Iris pigment epithelial cell (primary cell): ENCODE measurements around the gene PSMD8.
A peak's percentile ranks its signal among the peaks of the same experiment; 100 is the strongest.

Experiments used
- DNase-seq: peaks from one replicate; pipeline ENCODE4 v3.0.0-alpha.2; 2011; ENCODE audit warnings: low read depth

Gene PSMD8

GRCh38 chr19:38374332-38375097 is at the start of gene PSMD8:
PSMD8 (plus strand) TSS chr19:38374571; CDS start chr19:38374602, 31 bp downstream.
- DNase-seq = peak; percentile 99

GRCh38 chr19:38326591-38326990 is 47.8 kb upstream of the PSMD8 start:
- no peak for DNase-seq

DNA sequence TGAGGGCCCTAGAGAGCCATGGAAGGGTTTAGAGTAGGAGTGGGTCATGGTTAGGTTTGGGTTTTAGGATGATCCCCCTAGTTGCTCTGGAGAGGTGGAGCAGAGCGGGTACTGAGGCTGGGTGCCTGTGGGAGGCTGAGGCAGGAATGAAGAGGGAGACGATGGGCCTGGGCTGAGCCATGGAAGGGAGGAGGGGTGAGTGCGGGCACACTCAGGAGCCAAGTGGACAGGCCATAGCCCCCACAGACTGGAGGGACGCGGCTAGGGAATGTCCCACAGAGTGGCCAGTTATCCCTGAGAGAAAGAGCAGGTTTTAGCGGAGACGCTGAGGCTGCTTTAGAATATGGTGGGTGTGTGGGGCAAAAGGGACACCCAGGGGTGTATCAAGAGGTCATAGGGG is 44.7 kb upstream of the PSMD8 start:
- DNase-seq = no peak

GRCh38 chr19:38331728-38332127 is 42.6 kb upstream of the PSMD8 start:
- DNase-seq = no peak

- peak; percentile 18 for DNase-seq
Observed at GRCh38 chr19:38333245-38333644, 41.1 kb upstream of the PSMD8 start.

DNA sequence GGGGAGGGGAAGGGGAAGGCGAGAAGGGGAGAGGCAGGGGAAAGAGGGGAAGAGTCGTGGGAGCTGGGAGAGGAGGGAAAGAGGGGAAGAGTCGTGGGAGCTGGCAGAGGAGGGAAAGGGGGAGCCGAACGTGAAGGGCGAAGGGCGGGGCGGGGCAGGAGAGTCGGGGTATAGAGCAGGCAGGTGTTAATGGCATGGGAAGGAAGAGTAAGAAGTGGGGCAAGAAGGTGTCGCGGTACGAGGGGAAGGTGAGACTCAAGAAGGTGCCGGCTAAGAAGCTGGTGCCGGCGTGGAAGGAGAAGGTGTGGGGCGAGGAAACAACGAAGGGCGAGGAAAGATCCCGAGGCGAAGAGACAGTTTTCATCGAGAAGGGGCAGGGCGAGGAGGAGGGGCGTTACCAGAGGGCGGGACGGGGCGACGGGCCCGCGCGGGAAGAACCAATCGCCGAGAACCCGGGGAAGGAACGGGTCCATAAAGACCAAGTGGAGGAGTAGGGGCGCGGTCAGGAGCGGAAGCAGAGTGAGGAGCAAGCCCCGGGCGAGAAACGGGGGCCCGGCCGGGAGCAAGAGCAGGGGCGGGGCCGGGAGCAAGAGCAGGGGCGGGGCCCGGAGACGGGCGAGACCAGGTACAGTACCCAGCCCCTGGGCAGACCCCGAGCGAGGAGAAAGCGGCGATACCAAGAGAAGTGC is 38.3 kb upstream of the PSMD8 start:
- DNase-seq = peak; percentile 97

DNA sequence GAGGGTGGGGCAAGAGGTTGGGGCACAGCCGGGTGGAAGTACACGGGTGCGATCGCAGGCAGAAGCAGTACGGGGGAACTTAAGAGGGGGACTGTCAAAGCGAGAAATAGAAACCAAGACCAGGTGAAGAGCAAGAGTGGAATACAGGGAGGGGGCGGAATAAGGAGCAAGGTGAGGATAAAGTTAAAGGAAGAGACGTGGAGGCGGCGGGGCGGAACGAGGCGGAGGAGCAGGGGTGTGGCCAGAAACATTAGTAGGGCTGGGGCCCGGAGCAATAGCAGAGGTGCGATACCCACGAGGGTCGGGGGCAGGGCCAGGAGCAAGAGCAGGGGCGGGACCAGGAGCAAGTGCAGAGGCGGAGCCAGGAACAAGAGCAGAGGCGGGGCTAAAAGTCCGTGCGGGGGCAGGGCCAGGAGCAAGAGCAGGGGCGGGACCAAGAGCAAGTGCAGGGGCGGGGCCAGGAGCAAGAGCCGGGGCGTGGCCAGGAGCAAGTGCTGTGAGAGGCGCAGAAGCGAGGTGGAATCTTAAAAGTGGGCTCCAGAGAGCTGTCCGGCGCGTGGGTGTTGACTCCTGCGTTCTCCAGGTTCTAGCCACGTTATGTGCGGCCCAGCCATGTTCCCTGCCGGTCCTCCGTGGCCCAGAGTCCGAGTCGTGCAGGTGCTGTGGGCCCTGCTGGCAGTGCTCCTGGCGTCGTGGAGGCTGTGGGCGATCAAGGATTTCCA is 37.6 kb upstream of the PSMD8 start:
- peak; percentile 96 for DNase-seq

DNA sequence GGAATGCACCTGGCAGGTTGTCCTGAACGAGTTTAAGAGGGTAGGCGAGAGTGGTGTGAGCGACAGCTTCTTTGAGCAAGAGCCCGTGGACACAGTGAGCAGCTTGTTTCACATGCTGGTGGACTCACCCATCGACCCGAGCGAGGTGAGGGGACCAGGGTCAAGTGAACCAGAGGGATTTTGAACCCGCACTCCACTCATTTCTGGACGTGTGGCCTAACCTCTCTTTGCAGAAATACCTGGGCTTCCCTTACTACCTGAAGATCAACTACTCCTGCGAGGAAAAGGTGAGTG is 37.1 kb upstream of the PSMD8 start:
- DNase-seq = no peak

DNA sequence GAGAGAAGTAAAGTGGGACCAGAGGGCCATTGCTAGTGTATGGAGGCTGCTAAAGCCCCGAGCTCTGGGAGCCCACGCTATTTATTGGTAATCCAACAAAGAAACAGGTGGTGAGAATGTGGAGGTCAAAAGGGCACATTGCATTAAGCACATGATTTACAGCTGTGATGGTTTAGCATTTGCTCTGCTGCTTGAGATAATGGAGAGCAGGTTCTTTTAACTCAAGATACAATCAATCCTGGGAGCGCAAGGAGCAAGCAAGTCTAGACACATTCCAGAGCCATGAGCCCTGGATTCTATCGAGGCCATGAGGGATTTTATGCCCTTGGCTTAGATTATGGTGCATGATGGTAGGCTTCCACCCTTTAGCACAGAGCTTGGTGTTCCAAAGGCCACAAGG is 35.4 kb upstream of the PSMD8 start:
- peak; percentile 21 for DNase-seq

GRCh38 chr19:38340927-38341326 is 33.4 kb upstream of the PSMD8 start:
- no peak for DNase-seq

DNA sequence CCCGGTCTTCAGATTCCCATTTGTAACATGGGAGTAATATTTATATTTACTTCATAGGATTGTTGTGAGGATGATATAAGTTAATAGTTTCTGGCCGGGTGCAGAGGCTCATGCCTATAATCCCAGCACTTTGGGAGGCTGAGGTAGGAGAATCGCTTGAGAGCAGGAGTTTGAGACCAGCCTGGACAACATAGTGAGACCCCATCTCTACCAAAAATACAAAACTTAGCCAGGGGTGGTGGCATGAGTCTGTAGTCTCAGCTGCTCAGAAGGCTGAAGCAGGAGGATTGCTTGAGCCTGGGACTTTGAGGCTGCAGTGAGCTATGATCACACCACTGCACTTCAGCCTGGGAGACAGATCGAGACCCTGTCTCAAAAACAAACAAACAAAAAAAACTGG is 27.5 kb upstream of the PSMD8 start:
- no peak for DNase-seq

- no peak for DNase-seq
Observed at GRCh38 chr19:38350883-38351282, 23.5 kb upstream of the PSMD8 start.

DNA sequence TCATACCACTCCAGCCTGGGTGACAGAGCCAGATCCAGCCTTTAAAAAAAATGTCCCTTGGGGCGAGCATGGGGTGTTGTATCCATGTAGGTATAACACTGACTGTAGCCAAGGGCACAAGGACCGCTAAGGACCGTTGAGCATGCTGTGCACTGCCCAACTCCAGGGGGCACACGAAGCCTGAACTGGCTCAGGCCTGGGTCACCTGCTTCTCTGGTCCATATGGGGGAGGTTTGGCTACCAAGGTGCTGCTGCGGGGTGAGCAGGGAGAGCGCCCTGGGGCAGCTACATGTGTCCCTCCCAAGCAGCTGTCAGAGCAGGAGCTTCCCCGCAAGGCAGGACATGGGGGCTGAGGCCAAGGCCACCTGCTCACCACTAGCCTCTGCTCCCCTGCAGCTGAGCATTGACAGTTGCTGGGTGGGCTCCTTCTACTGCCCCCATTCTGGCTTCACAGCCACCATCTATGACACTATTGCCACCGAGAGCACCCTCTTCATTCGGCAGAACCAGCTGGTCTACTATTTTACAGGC is 22.4 kb upstream of the PSMD8 start:
- DNase-seq = no peak

DNA sequence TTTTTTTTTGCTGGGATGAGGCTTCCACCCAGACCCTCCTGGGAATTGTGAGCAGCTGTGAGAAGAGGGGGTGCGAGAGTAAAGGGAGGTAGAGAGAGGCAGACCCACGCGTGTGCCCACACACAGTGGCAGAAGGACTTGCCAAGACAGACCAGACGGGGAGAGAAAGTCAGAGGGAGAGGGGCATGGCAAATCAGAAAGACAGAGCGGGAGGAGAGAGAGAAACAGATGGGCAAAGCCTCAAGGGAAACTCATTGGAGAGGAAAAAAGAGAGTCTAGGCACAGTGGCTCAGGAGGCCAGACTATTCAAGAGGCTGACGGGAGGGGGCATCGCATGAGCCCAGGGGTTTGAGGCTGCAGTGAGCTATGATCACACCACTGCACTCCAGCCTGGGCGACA is 21.8 kb upstream of the PSMD8 start:
- no peak for DNase-seq

GRCh38 chr19:38355728-38356725 is 18.3 kb upstream of the PSMD8 start:
- DNase-seq = no peak

- DNase-seq = no peak
Observed at GRCh38 chr19:38358071-38358470, 16.3 kb upstream of the PSMD8 start.

DNA sequence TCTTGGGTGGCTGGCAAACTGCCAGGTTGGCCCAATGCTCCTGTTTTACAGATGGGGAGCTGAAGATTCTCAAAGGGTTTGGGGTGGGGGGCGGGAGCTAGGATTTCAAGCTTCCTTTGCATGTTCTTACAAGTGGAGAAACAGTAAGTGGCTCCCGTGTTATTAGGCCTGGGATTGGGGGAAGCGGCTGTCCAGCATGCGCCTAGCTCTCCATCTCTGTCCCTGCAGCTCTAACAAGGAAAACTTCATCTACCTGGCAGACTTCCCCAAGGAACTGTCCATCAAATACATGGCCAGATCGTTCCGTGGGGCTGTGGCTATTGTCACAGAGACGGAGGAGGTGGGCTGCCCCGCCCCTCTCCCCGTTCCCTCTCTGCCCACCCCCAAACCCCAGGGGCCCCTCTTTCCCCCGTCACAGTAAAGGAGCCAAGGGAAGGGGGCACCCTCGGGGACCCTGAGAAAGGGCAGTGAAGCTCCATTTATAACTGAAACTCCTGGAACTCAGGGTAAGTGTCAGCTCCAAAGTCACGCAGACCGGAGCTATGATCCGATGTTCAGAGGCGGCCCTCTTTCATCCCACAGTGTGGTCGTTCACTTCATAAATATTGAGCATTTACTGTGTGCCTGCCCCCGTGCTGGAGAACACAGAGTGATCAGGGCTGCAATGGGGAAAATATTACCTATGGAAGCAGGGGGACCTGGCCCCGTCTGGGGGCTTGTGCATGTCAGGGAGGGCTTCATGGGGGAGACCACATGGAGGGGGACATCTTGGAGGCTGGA is 14.9 kb upstream of the PSMD8 start:
- DNase-seq = no peak

GRCh38 chr19:38360351-38360750 is 14.0 kb upstream of the PSMD8 start:
- no peak for DNase-seq

DNA sequence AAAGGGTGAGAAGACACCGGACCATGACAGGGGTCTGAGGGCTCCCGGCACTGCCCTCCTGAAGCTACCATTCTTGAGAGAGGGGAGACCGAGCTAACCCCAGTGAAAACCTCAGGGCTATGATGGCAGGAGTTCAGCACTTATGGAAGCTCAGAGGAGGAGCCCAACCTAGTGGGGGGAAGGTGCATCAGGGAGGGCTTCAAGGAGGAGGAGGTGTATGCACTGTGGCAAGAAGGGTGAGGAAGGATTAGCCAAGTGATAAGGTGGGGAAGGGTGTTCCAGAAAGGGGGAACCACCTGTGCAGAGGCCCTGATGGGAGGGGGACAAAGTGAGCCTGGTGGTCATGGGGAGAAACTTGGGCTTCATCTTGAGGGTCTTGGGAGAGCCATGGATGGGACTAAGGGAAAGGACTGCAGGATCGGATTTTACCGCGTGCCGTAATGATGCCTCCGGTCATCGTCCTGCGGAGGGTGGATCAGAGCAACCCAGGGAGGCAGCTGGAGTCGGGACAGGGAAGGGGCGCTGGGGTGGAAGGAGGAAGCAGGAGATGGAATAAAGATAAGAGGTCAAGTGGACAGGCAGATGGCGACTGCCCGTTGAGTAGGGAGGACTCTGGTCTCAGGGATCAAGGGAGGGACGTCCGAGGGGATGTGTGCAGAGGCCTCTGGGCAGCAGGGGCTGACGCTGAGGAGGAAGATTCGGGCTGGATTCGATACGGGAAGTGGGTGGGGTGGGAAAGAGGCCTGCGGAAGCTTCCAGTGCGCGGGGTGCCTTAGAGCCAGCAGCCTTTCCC is 13.3 kb upstream of the PSMD8 start:
- no peak for DNase-seq

DNA sequence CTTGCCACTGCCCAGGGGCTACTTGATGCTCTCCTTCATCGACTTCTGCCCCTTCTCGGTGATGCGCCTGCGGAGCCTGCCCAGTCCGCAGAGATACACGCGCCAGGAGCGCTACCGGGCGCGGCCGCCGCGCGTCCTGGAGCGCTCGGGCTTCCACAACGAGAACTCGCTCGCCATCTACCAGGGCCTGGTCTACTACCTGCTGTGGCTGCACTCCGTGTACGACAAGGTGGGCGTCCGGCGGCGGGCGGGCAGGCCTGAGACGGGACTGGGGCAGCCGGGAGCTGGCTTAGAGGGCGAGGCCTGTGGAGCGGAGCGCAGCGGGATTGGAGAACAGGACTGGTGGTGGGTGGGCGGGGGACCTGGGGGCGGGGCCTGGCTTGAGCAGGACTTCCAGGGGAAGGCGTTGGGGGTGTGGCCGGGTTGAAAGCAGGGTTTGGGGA is 12.7 kb upstream of the PSMD8 start:
- DNase-seq = peak; percentile 80
